ENCODE data around the gene SUGCT.

- no peak for TF ChIP-seq RAD21 (IDR thresholded peaks at IDR 0.05 in 1 of 2, conservative IDR thresholded peaks at IDR 0.05 in 1 of 2; ENCODE audit: low read depth in 2 of 2, low read length in 2 of 2)
- no peak for TF ChIP-seq CBX5 (IDR thresholded peaks at IDR 0.05; ENCODE audit: low read depth, low read length)
- TF ChIP-seq CTCF (IDR thresholded peaks at IDR 0.05; ENCODE audit: control extremely low read depth in 1 of 3, insufficient read depth in 1 of 3, low read depth in 1 of 3, low read length in 3 of 3): no peak
- no peak for TF ChIP-seq YY1 (IDR thresholded peaks at IDR 0.05; ENCODE audit: low read depth, low read length)
- TF ChIP-seq SP2 (IDR thresholded peaks at IDR 0.05; ENCODE audit: low read length): no peak
- no peak for TF ChIP-seq MAFK (IDR thresholded peaks at IDR 0.05; ENCODE audit: low read depth, low read length)
- no peak for TF ChIP-seq POLR2AphosphoS5 (IDR thresholded peaks at IDR 0.05; ENCODE audit: low read depth, low read length)
Observed at GRCh38 chr7:40457776-40458480, 323.1 kb downstream of the SUGCT start.
